Peyer's patch (tissue), 4 donors: Measurements from ENCODE around the gene KPNA5.
"Not testable (repeated sequence)": the region's sequence is repeated elsewhere in the genome, so short reads cannot be mapped to it uniquely, and the experiment has no call there.

ENCODE experiments used
- POLR2A ChIP-seq, 2 donors: fragments of 450-650 bp; IDR thresholded peaks; one replicate each; pipeline ENCODE4 v1.5.1; 2017; ENCODE audit warnings: antibody characterized with exemption in 2 of 2, mild to moderate bottlenecking in 2 of 2, moderate library complexity in 2 of 2
- TF ChIP-seq, protein P1 (sequence below), 6 experiments: fragments of 450-650 bp in 4 of 6; fragments of 200-600 bp in 2 of 6; sonication (generic) in 1 of 6; IDR thresholded peaks; one replicate each; pipeline ENCODE4 v1.5.1; 2017 to 2019; ENCODE audit warnings: antibody characterized with exemption in 6 of 6, mild to moderate bottlenecking in 3 of 6, moderate library complexity in 1 of 6

DNA sequence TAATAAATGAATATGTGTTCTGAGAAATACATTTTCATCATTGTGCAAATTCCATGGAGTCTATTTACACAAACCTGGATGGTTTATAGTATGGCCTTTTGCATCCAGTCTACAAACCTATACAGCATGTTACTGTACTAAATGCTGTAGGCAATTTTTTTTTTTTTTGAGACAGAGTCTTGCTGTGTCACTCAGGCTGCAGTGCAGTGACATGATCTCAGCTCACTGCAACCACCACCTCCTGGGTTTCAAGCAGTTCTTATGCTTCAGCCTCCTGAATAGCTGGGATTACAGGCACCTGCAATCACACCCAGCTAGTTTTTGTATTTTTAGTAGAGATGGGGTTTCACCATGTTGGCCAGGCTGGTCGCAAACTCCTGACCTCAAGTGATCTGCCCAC is 22.9 kb downstream of the KPNA5 start:
- TF ChIP-seq, protein P1, sequence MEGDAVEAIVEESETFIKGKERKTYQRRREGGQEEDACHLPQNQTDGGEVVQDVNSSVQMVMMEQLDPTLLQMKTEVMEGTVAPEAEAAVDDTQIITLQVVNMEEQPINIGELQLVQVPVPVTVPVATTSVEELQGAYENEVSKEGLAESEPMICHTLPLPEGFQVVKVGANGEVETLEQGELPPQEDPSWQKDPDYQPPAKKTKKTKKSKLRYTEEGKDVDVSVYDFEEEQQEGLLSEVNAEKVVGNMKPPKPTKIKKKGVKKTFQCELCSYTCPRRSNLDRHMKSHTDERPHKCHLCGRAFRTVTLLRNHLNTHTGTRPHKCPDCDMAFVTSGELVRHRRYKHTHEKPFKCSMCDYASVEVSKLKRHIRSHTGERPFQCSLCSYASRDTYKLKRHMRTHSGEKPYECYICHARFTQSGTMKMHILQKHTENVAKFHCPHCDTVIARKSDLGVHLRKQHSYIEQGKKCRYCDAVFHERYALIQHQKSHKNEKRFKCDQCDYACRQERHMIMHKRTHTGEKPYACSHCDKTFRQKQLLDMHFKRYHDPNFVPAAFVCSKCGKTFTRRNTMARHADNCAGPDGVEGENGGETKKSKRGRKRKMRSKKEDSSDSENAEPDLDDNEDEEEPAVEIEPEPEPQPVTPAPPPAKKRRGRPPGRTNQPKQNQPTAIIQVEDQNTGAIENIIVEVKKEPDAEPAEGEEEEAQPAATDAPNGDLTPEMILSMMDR (IDR thresholded peaks at IDR 0.05) = not testable (repeated sequence)
- not testable (repeated sequence) for TF ChIP-seq POLR2A (IDR thresholded peaks at IDR 0.05)
